Measurements from ENCODE around the gene NID2.

The NID2 gene

GRCh38 chr14:52068615-52069306, at the start of gene NID2:
NID2 (minus strand) TSS chr14:52069059; CDS start chr14:52068994, 65 bp downstream.
- peak; percentile 88 for DNase-seq (ENCODE audit: low read depth)

GRCh38 chr14:52117111-52117832, 48.4 kb upstream of the NID2 start:
- no peak for DNase-seq (ENCODE audit: low read depth)

GRCh38 chr14:52115286-52115685, 46.4 kb upstream of the NID2 start:
- DNase-seq (ENCODE audit: low read depth): no peak

- no peak for DNase-seq (ENCODE audit: low read depth)
Measured at GRCh38 chr14:52112336-52113018, 43.6 kb upstream of the NID2 start.

- no peak for DNase-seq (ENCODE audit: low read depth)
Measured at GRCh38 chr14:52111583-52111982, 42.7 kb upstream of the NID2 start.

- no peak for DNase-seq (ENCODE audit: low read depth)
Measured at GRCh38 chr14:52110441-52111086, 41.7 kb upstream of the NID2 start.

DNA sequence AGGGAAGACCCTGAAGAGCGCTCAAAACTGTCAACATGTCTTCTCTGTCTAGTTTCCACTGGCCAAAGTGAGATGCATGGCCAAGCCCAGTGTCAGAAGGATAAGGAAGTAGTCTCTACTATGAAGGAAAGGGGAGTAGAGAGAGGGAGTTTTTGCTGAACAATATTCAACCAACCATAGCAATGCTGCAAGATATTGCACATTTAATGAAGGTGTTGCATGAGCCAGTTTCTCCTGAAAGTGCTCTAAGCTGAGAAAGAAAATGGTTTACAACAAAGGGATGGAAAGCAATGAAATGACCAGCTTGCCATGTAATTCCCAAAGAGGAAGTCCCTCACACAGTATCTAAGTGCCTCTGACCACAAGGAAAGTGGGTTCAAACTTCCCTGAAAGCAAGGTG, 40.0 kb upstream of the NID2 start:
- no peak for DNase-seq (ENCODE audit: low read depth)

- no peak for DNase-seq (ENCODE audit: low read depth)
Measured at GRCh38 chr14:52106840-52107239, 38.0 kb upstream of the NID2 start.

DNA sequence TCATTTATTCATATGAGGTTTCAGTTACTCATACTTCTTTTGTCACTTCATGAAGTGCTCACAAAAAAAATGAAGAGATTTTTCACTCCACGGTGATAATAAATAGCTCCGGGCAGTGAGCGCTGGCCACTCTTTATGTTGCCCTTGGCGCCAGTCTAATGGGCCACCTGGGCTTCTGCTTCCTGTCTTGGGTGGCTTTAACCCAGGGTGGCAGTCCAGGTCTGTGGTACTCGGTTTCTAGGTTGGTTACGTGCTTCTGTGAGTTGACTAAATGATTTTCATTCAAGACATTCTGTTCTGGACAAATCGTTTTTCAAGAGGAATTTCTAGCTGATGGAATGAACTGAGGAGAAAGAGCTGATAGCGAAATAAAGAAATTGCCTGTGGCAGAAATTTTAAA, 34.6 kb upstream of the NID2 start:
- no peak for DNase-seq (ENCODE audit: low read depth)

DNA sequence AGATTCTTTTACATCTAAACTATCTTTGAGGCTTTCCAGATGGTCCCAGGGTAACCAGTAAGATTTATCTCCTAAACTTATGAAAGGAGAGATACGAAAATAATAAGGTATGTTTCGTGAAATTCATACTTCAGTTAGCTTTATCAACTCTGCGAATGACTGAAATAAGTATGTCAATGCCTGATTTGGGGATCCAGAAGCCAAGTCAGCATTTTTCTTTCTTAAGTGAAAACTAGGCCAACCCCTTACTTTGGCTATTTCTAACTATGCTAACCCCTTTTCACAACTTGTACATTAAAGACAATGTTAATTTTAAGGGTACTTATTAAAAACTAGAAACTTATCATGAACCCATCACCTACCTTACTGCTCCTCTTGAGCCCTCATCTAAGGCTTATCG, 26.9 kb upstream of the NID2 start:
- no peak for DNase-seq (ENCODE audit: low read depth)

GRCh38 chr14:52095336-52095735, 26.5 kb upstream of the NID2 start:
- no peak for DNase-seq (ENCODE audit: low read depth)

DNA sequence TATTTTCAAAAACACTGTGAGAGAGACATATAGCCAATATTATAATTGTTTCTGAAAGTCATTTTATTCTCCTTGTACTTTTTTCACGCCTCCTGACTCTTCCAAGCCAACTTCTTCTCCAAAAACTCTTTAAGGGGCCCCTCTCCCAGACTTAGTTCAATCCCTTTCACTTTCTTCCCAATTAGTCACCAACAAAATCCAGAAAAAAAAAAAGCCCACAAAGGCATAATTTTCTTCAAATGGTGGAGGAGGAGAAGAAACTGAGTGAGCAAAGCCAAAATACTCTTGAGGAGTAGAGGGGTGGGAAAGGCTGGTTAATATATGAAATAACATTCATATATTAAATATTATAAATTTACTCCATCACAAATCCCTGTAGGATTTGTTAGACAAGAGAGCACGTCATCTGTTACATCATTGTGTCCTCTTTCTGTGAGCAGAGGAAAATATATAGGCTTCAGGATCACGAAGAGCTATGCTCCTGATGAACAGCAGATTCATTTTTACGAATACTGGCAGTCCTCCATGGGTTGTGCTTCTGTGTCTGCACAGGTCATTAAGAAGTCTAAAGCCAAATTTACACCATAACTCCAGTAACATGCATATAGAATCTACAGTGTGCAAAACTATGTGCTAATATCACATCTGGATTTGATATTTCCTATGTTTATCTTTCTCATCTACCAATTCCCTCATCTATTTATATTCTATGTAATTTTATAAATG, 25.9 kb upstream of the NID2 start:
- no peak for DNase-seq (ENCODE audit: low read depth)

DNA sequence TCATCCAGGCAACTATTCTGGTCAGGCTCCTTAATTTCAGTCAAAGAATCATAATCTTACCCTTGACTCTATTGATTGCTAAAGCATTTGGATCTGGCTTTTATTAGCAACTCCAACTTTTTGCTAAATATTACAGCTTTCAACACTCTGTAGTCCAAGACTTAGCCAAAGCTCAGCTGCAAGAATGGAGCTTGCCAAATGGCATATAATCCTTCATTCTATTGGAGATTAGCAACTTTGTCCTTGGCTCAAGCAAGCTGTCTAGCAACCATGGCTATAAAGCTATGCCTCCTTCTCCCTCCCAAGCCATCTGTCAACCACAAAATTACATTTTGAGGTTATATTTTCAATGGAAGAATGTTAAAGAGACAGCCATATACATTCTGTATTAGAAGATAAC, 23.1 kb upstream of the NID2 start:
- DNase-seq (ENCODE audit: low read depth): no peak

DNA sequence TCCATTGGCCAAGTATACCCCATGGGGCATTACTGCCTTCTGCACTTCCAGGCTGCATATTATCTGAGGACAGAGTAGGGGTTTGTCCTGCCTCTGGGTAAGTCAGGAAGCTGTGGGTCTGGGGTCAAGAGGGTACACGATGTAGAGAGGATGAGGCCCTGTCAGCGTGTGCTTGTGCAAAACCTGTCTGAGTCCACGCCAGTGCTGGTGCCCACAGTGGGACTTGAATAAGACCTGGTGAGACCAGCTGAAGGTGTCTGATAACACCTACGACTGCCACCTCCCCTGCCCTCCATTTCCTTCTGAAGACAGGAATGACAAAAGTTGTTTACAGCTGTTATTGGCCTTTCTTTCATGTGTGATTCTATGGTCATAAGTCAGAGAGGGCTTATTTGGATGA, 22.1 kb upstream of the NID2 start:
- no peak for DNase-seq (ENCODE audit: low read depth)

GRCh38 chr14:52089218-52089617, 20.4 kb upstream of the NID2 start:
- no peak for DNase-seq (ENCODE audit: low read depth)

DNA sequence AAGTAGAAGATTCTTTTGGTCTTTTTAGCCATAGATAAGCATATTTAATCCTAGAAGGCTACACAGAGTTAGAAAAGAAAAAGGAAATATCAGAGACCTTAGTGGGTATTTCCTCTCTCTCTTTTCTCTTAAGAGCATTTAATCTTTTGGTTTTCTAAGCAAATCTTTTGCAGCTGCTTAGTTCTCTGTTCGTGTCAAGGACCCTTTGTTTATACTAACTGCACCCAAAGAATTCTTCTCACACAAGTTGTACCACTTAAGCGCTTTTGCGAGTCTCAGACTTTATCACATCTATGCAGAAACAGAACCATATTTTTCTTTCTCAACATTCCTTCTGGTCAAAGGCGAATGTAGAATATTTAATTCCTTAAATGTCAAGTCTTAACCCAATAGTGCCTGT, 17.9 kb upstream of the NID2 start:
- no peak for DNase-seq (ENCODE audit: low read depth)

- DNase-seq (ENCODE audit: low read depth): no peak
Measured at GRCh38 chr14:52082903-52083302, 14.0 kb upstream of the NID2 start.

- DNase-seq (ENCODE audit: low read depth): no peak
Measured at GRCh38 chr14:52081964-52082363, 13.1 kb upstream of the NID2 start.

- DNase-seq (ENCODE audit: low read depth): peak; percentile 81
Measured at GRCh38 chr14:52080808-52081755, 12.2 kb upstream of the NID2 start.

DNA sequence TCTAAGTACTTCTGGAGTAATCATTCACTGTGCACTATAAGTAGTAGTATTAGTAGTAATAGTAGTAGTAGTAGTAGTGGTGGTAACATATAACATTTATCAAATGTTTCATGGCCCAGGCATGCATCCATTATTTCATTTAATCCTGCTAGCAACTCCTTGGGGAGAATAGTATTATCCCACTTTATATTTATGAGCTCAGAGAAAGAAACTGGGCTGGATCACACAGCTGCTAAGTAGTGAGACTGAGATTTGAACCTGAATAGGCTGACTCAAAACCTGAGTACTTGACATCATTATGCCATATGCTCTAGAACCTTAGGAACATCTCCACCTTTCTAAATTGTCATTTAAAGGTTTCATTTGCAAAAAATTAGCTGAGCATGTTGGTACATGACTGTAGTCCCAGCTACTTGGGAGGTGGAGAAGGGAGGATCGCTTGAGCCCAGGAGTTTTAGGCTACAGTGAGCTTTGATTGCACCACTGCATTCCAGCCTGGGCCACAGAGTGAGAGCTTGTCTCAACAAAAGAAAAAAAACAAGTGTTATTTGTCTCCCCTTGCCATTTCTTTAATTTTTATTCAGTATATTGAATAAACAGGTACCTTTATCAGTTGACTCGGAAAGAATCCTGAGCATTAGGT, 11.4 kb upstream of the NID2 start:
- DNase-seq (ENCODE audit: low read depth): no peak
